Naive B cell (primary cell): ENCODE results near the gene STX3. TPM values are rescaled to one million over a fixed set of nuclear protein-coding genes. Genes with fewer than 3 reads are reported as not detected.
A peak's percentile ranks its signal among the peaks of the same experiment; 100 is the strongest.

ENCODE experiments used
- ATAC-seq, 2 donors: fragments of 150-1000 bp; cut with Tn5 transposase; 2 replicates each; pipeline ENCODE4 v1.10.0; 2021; ENCODE audit warnings: low read depth in 2 of 2, mild to moderate bottlenecking in 2 of 2, moderate library complexity in 2 of 2
- DNase-seq: peaks from one replicate; pipeline ENCODE4 v3.0.0; 2022
- H3K27ac Mint-ChIP-seq, 6 donors: one replicate each; pipeline ENCODE4 v1.8.0; 2020 to 2022; ENCODE audit warnings: mild to moderate bottlenecking in 6 of 6, mixed read lengths in 6 of 6, moderate library complexity in 5 of 6, inconsistent platforms in 2 of 6
- H3K27me3 Mint-ChIP-seq, 3 donors: one replicate each; pipeline ENCODE4 v1.8.0; 2021 to 2022; ENCODE audit warnings: mixed read lengths in 3 of 3, mild to moderate bottlenecking in 1 of 3
- H3K36me3 Mint-ChIP-seq, 2 donors: one replicate each; pipeline ENCODE4 v1.8.0; 2020 to 2022; ENCODE audit warnings: mixed read lengths in 2 of 2, inconsistent platforms in 1 of 2, mild to moderate bottlenecking in 1 of 2
- H3K4me1 Mint-ChIP-seq, 3 donors: one replicate each; pipeline ENCODE4 v1.8.0; 2020 to 2022; ENCODE audit warnings: mixed read lengths in 3 of 3, inconsistent platforms in 1 of 3, mild to moderate bottlenecking in 1 of 3, moderate library complexity in 1 of 3
- H3K4me3 Mint-ChIP-seq, 8 donors: one replicate each; pipeline ENCODE4 v1.8.0; 2020 to 2022; ENCODE audit warnings: mild to moderate bottlenecking in 8 of 8, mixed read lengths in 8 of 8, moderate library complexity in 8 of 8, inconsistent platforms in 2 of 8
- H3K9me3 Mint-ChIP-seq, 7 donors: one replicate each; pipeline ENCODE4 v1.8.0; 2020 to 2022; ENCODE audit warnings: mixed read lengths in 7 of 7, mild to moderate bottlenecking in 5 of 7, inconsistent platforms in 2 of 7, moderate library complexity in 1 of 7
- polyA plus RNA-seq, 6 donors: library from polyadenylated mRNA; unstranded; fragments of 300-500 nt; fragmentation: Illumina TruSeq; gene quantifications; one replicate each; pipeline ENCODE4 v1.2.3, GENCODE V29; 2021; ENCODE audit warnings: low read depth in 6 of 6

The STX3 gene
- polyA plus RNA-seq, 6 donors from 2014 or later, result 3.8 to 7.2 (median 5.7) TPM

DNA sequence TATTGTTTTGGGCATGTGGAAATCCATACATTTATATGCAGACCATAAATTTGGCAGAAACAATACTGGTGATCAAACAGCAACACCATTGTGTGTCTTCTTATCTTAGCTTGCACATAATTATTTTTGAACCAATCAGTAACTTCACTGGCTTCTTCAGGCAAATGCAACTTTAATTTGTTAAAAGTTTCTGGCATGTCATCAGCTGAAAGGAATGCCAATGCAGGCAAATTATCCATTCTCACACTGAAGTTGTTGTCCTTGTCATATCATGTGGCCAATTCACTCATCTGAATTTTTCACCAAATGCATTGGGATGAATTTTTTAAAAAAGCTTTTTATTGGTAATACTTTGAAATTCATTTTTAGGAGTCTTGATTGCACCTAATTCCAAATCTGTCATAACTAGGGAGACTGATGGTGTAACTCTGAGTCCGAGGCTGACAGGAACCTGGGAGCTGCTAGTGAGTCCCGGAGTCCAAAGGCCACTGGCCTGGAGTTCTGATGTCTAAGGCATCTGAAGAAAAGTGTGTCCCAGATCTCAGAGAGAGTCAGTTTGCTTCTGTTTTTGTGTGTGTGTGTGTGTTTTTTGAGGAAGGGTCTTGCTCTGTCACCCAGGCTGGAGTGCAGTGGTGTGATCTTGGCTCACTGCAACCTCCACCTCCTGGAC lies 24.1 kb upstream of the STX3 start:
- Mint-ChIP-seq H3K4me3 (no peak overlapping the region), H3K27ac (no peak overlapping the region), H3K4me1 (no peaks in the 10 kb centered on the region), H3K9me3 (peaks cover 0 to 2% (median 0%) of the 10 kb centered on the region in 7 donors), H3K36me3 (no peaks in the 10 kb centered on the region), H3K27me3 (no peaks in the 10 kb centered on the region)
- DNase-seq, result no peak
- ATAC-seq, result no peak

DNA sequence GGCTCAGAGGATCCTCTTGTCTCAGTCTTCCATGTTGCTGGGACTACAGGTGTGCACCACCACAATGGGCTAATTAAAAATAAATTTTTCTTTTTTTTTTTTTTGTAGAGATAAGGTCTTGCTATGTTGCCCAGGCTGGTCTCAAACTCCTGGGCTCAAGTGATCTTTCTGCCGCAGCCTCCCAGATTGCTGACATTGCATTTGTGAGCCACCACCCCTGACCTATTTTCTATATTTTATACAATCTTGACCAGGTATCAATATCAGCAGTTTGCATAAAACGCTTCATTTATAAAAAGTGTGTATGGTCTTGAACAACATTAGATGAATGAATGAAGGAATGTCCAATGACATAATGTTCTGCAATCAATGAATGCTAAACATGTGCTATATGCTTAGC lies 9.1 kb upstream of the STX3 start:
- Mint-ChIP-seq H3K4me3 (no peak overlapping the region), H3K4me1 (no peaks in the 10 kb centered on the region), H3K27me3 (peaks cover 8 to 24% (median 15%) of the 10 kb centered on the region in 3 donors), H3K9me3 (no peaks in the 10 kb centered on the region), H3K27ac (no peak overlapping the region), H3K36me3 (no peaks in the 10 kb centered on the region)
- ATAC-seq, result no peak
- no peak for DNase-seq

DNA sequence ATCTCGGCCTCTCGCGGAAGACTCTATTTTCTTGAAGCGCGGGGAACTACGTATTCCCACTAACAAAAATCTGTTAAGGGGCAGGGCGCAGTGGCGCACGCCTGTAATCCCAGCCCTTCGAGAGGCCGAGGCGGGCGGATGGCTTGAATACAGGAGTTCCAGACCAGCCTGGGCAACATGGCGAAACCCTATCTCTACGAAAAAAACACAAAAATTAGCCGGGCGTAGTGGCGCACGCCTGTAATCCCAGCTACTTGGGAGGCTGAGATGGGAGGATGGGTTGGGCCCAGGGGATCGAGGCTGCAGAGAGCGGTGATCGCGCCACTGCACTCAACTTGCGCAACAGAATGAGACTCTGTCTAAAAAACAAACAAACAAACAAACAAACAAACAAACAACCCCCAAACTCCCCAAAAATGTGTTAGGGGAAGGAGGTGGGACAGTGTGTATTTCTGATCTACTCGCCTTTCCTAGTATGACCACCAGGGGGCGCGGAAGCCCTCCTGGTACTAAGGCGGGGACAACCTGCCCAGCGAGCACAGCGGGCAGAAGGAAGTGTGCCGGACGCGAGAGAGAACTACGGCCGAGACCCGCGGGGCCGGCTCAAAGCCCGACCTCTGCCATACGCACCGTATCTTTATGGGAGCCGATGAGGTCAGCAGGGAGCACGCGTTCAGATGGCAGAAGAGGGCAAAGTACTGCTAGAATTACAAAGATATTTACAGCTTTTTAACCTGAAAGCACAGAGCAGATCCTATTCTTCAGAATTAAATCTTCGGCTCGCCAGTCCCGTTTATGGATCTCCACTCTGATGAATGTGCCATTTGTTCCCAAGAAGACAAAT lies 1.3 kb upstream of the STX3 start:
- H3K27me3 Mint-ChIP-seq, result peaks cover 0 to 14% (median 7%) of the 10 kb centered on the region in 3 donors
- ATAC-seq (peak; percentile 64 to 72), DNase-seq (peak; percentile 77)
- peaks cover 24 to 35% (median 26%) of the 10 kb centered on the region in 3 donors for H3K4me1 Mint-ChIP-seq
- H3K9me3 Mint-ChIP-seq, result no peaks in the 10 kb centered on the region
- peak overlapping the region; percentile 7 to 96 (median 82) for H3K27ac Mint-ChIP-seq
- H3K36me3 Mint-ChIP-seq, result no peaks in the 10 kb centered on the region
- H3K4me3 Mint-ChIP-seq, result peak overlapping the region; percentile 92 to 99 (median 96)

DNA sequence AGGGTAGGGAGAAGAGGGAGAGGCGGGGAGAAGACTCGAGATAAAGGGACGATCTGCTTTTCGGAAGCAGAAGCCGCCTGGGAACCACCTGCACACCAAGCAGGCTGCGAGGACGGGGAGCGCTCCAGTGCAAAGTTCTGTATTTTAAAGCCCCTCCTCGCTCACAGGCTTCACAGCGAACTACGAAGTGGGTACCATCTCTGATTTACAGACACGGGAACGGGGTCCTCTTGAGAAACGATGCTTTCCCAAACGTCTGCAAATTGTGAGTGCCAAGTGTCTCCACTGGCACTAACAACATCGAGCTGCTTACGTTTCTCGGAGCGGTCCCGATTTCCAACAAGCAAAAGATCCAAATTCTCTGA lies 700 bp upstream of the STX3 start:
- Mint-ChIP-seq H3K9me3 (no peaks in the 10 kb centered on the region), H3K27me3 (peaks cover 0 to 8% (median 1%) of the 10 kb centered on the region in 3 donors), H3K36me3 (no peaks in the 10 kb centered on the region), H3K4me3 (peak overlapping the region; percentile 92 to 99 (median 96)), H3K27ac (peak overlapping the region in 3 of 6 donors; percentile 60 to 96 (median 87)), H3K4me1 (peaks cover 24 to 35% (median 27%) of the 10 kb centered on the region in 3 donors)
- ATAC-seq (peak; percentile 62 to 63), DNase-seq (peak; percentile 52)

DNA sequence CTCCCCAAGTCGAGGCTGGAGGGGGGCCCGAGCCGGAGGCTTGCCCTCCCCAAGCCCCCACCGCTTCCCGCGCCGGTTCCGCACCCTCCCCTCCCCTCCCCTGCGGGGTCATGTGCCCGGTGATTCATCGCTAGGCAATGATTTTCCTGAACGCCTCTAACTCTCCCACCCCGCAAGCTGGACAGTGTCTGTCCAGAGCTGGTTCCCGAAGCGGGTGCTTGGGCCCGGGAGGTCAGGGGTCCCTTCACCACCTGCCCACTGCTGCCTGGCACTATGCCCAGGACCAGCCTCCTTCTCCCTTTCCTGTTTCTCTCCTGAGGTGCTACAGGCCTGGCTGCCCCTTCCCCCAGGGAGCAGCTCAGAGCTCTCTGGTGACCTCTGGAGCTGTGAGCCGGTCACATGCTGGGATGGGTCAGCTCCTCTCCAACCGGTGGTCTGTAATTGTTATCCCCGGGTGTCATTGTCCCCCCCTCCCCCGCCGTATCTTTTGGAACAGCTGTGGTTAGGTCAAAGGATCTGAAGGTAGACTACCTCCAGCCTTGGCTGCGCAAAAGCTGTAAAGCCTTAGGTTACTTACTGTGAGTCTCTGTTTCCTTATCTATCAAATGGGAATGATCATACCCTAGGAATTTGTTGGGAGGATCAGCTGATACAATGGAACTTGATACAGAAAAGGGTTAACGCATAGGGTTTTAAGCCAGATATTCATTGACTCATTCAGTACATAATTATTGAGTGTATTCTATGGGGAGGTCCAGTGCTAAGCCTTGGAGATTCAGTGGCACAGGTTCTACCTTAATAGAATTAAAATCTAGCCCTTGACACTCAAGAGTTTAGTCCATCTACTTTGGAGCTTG lies 753 bp downstream of the STX3 start:
- peaks cover 24 to 35% (median 30%) of the 10 kb centered on the region in 3 donors for H3K4me1 Mint-ChIP-seq
- DNase-seq (no peak), ATAC-seq (peak; percentile 25 to 27)
- no peaks in the 10 kb centered on the region for H3K36me3 Mint-ChIP-seq
- peak overlapping the region in 5 of 6 donors; percentile 20 to 88 (median 73) for H3K27ac Mint-ChIP-seq
- no peaks in the 10 kb centered on the region for H3K9me3 Mint-ChIP-seq
- H3K27me3 Mint-ChIP-seq, result peaks cover 0 to under 1% (median 0%) of the 10 kb centered on the region in 3 donors
- peak overlapping the region; percentile 82 to 96 (median 90) for H3K4me3 Mint-ChIP-seq

DNA sequence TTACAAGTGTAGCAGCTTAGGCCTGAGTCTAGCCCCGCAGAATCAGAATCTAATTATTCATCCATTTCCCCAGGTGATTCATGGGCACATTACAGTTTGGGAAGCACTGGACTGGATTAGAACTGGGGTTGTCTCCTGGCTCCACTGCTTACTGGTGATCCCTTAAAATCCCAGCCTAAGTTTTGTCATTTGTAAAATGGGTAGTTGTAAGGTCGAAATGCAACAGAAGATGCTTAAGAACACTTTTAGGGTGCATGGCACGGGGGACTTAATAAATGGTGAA lies 1.3 kb downstream of the STX3 start:
- peak overlapping the region in 7 of 8 donors; percentile 10 to 96 (median 86) for H3K4me3 Mint-ChIP-seq
- no peak for ATAC-seq
- peak overlapping the region in 3 of 6 donors; percentile 11 to 47 (median 20) for H3K27ac Mint-ChIP-seq
- H3K9me3 Mint-ChIP-seq, result no peaks in the 10 kb centered on the region
- H3K36me3 Mint-ChIP-seq, result no peaks in the 10 kb centered on the region
- no peaks in the 10 kb centered on the region for H3K27me3 Mint-ChIP-seq
- peaks cover 24 to 35% (median 30%) of the 10 kb centered on the region in 3 donors for H3K4me1 Mint-ChIP-seq
- no peak for DNase-seq

DNA sequence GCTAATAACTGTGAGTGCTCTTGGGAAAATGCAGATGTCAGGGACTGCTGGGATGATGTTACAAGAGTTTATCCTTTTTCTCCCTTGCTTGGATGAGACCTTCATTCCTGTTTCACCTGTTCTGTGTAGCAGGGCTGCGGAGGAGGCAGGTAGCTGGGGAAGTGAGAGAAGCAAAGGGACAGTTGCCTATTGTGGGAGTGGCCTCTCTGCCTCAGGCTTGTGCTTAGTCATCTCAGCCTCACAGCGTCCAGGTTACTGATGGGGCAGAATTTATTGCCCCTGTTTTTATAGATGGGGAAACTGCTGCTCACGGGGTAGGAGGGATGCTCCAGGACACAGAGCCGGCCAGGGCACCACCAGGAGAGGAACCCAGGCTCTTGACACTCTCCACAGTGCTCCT lies 1.7 kb downstream of the STX3 start:
- H3K9me3 Mint-ChIP-seq, result no peaks in the 10 kb centered on the region
- H3K27ac Mint-ChIP-seq, result peak overlapping the region in 4 of 6 donors; percentile 20 to 47 (median 29)
- ATAC-seq (no peak), DNase-seq (no peak)
- peaks cover 24 to 35% (median 30%) of the 10 kb centered on the region in 3 donors for H3K4me1 Mint-ChIP-seq
- H3K36me3 Mint-ChIP-seq, result no peaks in the 10 kb centered on the region
- peak overlapping the region in 6 of 8 donors; percentile 10 to 96 (median 84) for H3K4me3 Mint-ChIP-seq
- no peaks in the 10 kb centered on the region for H3K27me3 Mint-ChIP-seq

DNA sequence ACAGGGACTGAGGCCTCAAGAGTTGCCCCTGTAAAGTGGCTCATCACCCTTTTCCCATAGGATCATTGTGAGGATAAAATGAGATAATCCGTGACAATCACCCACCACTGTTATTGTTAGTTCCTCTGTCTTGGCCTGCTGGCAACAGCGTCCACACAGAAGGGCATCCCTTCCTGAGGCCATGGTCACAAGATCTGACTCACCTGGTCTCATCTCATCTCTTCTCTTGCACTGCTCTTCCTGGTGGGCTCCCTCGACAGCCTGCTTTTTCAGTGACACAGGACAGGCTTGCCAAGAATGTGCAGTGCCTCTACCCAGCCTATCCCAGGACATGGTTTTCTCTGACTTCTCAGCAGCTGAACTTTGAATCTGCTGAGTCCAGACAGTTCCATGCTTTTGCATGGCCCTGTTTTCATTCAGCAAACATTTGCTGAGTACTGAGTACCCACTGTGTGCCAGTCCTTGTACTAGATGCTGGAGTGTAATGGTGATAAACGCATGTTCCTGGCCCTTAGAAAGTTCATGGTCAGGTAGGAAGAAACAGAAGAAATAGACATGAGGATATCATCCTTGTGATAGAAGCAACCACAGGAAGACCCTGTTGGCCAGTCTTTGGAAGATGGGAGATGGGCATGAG lies 3.3 kb downstream of the STX3 start:
- Mint-ChIP-seq H3K27me3 (no peaks in the 10 kb centered on the region), H3K4me1 (peaks cover 24 to 35% (median 35%) of the 10 kb centered on the region in 3 donors), H3K9me3 (no peaks in the 10 kb centered on the region), H3K27ac (peak overlapping the region in 1 of 6 donors; percentile 30), H3K4me3 (peak overlapping the region in 2 of 8 donors; percentile 35 to 82), H3K36me3 (peaks cover 4 to 10% of the 10 kb centered on the region in 2 donors)
- ATAC-seq (no peak), DNase-seq (no peak)

DNA sequence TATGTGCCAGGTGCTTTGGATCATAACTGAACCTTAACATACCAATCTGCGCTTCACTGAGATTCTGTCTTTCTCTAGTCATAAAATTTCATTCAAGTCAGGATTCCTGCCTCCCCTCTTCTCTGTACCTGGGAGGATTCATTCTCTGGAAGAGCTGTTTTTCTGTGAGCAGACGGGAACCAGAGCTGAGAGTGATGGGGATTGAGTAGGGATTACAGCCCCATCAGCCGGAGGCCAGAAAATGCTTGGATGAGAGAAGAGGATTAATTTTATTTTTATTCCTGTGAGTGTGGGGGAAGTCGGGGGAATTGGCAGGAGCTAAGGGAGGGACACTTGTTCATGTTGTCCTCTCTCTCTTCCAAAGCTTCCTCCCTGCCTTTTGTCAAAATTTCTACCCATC lies 4.7 kb downstream of the STX3 start:
- DNase-seq (no peak), ATAC-seq (no peak)
- no peaks in the 10 kb centered on the region for H3K27me3 Mint-ChIP-seq
- H3K4me3 Mint-ChIP-seq, result no peak overlapping the region
- H3K27ac Mint-ChIP-seq, result no peak overlapping the region
- no peaks in the 10 kb centered on the region for H3K9me3 Mint-ChIP-seq
- H3K36me3 Mint-ChIP-seq, result peaks cover 4 to 10% of the 10 kb centered on the region in 2 donors
- H3K4me1 Mint-ChIP-seq, result peaks cover 16 to 28% (median 25%) of the 10 kb centered on the region in 3 donors

DNA sequence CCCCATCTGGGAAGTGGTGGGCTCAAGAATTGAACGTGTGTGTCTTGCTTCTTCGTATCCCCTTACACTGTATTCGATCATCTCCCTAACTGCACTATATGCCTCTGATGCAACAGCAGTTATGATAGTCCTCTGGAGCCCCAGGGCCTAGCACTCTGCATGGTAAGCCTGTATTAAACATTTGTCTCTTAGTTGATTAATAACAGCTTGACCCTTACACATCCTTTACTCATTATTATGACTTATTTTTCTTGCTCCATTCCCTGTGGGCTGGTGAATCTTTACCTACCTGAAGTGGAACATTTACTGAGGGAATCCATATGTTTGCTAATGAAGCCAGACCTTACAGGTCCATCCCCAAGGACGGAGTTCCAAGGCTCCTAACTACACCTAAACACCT lies 5.6 kb downstream of the STX3 start:
- no peak for DNase-seq
- Mint-ChIP-seq H3K36me3 (peaks cover 4 to 10% of the 10 kb centered on the region in 2 donors), H3K27ac (peak overlapping the region in 1 of 6 donors; percentile 40), H3K9me3 (no peaks in the 10 kb centered on the region), H3K4me3 (peak overlapping the region in 1 of 8 donors; percentile 4), H3K27me3 (no peaks in the 10 kb centered on the region), H3K4me1 (peaks cover 22 to 30% (median 25%) of the 10 kb centered on the region in 3 donors)
- ATAC-seq, result no peak

DNA sequence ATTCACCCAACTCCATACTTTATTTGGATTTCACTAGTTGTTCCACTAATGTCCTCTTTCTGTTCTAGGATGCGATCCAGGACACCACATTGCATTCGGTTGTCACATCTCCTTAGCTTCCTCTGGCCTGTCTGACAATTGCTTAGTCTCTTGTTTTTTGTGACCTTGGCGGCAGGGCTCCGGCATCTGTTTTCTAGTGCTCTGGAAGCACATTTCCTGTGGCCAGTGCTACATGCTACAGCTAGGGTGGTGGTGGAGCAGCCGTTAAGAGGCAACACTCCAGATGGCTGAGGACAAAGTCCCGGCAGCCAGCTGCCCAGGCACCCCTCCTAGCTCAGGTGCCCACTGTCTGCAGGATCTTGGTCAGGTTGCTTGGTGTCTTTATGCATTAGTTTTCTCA lies 6.8 kb downstream of the STX3 start:
- H3K36me3 Mint-ChIP-seq, result peaks cover 4 to 10% of the 10 kb centered on the region in 2 donors
- H3K27ac Mint-ChIP-seq, result peak overlapping the region in 1 of 6 donors; percentile 12
- no peaks in the 10 kb centered on the region for H3K27me3 Mint-ChIP-seq
- H3K9me3 Mint-ChIP-seq, result no peaks in the 10 kb centered on the region
- H3K4me3 Mint-ChIP-seq, result peak overlapping the region in 1 of 8 donors; percentile 31
- no peak for ATAC-seq
- no peak for DNase-seq
- H3K4me1 Mint-ChIP-seq, result peaks cover 10 to 22% (median 19%) of the 10 kb centered on the region in 3 donors

DNA sequence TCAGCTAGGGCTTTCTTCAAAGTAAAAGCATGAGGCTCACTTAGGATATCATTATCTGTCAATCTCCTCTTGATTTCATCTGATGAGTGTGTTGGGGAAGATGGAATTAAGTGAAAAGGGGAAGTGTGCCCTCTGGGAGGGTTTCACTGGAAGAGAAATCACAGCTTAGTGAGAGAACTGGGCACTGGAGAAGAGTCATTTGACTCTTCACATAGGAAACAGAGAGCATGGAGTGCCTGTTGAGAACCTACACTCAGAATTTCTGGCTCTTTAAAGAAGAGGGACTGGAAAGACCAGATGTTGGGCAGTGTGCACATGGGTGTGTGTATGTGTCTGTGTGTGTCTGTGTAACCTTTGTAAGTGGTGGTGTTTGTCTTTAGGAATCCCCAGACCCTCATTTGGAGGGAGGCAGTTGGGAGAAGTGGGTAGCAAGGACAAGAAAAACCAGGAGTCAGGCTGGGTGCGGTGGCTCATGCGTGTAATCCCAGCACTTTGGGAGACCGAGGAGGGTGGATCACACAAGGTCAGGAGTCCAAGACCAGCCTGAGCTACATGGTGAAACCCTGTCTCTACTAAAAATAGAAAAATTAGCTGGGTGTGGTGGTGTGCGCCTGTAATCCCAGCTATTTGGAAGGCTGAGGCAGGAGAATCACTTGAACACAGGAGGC lies 10.0 kb downstream of the STX3 start:
- H3K27ac Mint-ChIP-seq, result peak overlapping the region in 2 of 6 donors; percentile 44 to 45
- ATAC-seq (no peak), DNase-seq (no peak)
- H3K9me3 Mint-ChIP-seq, result no peaks in the 10 kb centered on the region
- peaks cover 4 to 10% of the 10 kb centered on the region in 2 donors for H3K36me3 Mint-ChIP-seq
- H3K4me3 Mint-ChIP-seq, result peak overlapping the region in 1 of 8 donors; percentile 52
- H3K27me3 Mint-ChIP-seq, result no peaks in the 10 kb centered on the region
- peaks cover 8 to 16% (median 10%) of the 10 kb centered on the region in 3 donors for H3K4me1 Mint-ChIP-seq
